ENCODE results near the gene NDUFB11. TPM values are rescaled to one million over a fixed set of nuclear protein-coding genes. Genes with fewer than 3 reads are reported as not detected.
A peak's percentile ranks its signal among the peaks of the same experiment; 100 is the strongest.
"Not testable (repeated sequence)": the region's sequence is repeated elsewhere in the genome, so short reads cannot be mapped to it uniquely, and the experiment has no call there.

The NDUFB11 gene
- total RNA-seq, 4 donors from 2014 or later, result 68.5 to 179 (median 107) TPM

DNA sequence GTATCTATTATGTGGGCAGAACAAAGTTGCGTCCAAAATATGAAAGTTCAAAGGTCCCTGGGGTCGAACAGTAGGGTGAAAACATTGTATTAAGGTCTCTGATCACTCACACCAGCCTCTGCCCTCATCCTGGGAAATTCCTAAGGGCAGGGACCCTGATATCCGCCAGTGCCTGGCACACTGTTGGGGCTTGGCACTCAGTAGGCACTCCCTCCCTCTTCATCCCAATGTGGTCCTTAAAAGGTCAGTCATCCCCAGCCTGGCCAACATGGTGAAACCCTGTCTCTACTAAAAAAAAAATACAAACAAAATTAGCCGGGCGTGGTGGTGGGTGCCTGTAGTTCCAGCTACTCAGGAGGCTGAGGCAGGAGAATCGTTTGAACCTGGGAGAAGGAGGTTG is 6.3 kb downstream of the NDUFB11 start:
- Histone ChIP-seq H3K4me1 (peaks cover 0 to 2% of the 10 kb centered on the region in 2 donors), H3K27me3 (no peaks in the 10 kb centered on the region), H3K9me3 (no peaks in the 10 kb centered on the region), H3K4me3 (replicated peaks in 1 of 3) (no peak overlapping the region), H3K27ac (no peak overlapping the region), H3K36me3 (no peaks in the 10 kb centered on the region)
- intact Hi-C loops (cut with DNase I), result no loop called here
- TF ChIP-seq, protein P1, sequence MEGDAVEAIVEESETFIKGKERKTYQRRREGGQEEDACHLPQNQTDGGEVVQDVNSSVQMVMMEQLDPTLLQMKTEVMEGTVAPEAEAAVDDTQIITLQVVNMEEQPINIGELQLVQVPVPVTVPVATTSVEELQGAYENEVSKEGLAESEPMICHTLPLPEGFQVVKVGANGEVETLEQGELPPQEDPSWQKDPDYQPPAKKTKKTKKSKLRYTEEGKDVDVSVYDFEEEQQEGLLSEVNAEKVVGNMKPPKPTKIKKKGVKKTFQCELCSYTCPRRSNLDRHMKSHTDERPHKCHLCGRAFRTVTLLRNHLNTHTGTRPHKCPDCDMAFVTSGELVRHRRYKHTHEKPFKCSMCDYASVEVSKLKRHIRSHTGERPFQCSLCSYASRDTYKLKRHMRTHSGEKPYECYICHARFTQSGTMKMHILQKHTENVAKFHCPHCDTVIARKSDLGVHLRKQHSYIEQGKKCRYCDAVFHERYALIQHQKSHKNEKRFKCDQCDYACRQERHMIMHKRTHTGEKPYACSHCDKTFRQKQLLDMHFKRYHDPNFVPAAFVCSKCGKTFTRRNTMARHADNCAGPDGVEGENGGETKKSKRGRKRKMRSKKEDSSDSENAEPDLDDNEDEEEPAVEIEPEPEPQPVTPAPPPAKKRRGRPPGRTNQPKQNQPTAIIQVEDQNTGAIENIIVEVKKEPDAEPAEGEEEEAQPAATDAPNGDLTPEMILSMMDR (IDR thresholded peaks at IDR 0.05), result no peak
- no peak for TF ChIP-seq POLR2A (IDR thresholded peaks at IDR 0.05)
- peak; percentile 53 to 65 for DNase-seq
- 64 to 81% methylated on average over 3 to 5 of the region's 6 CpGs for WGBS, 2 donors

DNA sequence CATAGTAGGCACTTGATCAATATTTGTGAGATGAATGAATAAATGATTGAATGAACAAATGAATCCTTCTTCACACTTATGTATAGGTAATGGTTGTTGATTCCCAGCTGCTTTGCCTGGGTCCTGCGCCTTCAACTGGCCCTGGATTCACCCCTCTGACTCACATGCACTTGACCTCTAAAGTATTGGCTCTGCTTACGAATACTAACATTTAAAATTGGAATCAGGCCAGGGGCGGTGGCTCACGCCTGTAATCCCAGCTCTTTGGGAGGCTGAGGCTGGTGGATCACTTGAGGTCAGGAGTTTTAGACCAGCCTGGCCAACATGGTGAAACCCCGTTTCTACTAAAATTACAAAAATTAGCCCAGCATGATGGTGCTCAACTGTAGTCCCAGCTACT is 8.9 kb downstream of the NDUFB11 start:
- H3K4me1 ChIP-seq; intact Hi-C loops (cut with DNase I); H3K4me3 ChIP-seq (replicated peaks in 1 of 3); DNase-seq; H3K9me3 ChIP-seq; H3K27me3 ChIP-seq; H3K36me3 ChIP-seq: not testable (repeated sequence)
- peak overlapping the region in 1 of 3 donors; percentile 13 for H3K27ac ChIP-seq
- WGBS, 2 donors, result 71 to 75% methylated on average over 5 of the region's 5 CpGs

DNA sequence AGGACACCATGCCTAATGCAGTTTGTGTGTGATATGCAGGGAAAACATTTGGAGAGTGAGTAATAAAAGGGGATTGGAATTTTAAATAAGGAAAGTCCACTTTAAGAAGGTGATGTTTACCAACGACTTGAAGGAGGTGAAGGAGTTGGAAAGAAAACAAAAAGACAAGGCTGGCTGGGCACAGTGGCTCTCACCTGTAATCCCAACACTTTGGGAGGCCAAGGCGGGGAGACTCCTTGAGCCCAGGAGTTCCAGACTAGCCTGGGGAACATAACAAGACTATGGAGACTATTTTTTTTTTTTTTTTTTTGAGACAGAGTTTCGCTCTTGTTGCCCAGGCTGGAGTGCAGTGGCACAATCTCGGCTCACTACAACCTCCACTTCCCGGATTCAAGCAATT is 11.0 kb downstream of the NDUFB11 start:
- H3K9me3 ChIP-seq, result no peaks in the 10 kb centered on the region
- no peaks in the 10 kb centered on the region for H3K27me3 ChIP-seq
- TF ChIP-seq, protein P1 (IDR thresholded peaks at IDR 0.05), result no peak
- no peak for TF ChIP-seq POLR2A (IDR thresholded peaks at IDR 0.05)
- peak overlapping the region in 2 of 3 donors; percentile 15 to 36 for H3K27ac ChIP-seq
- WGBS, 2 donors, result 37 to 59% methylated on average over 5 of the region's 5 CpGs
- DNase-seq, result peak; percentile 48 to 60
- intact Hi-C loops (cut with DNase I), result no loop called here
- no peak overlapping the region for H3K4me3 ChIP-seq (replicated peaks in 1 of 3)
- peaks cover 0 to 3% of the 10 kb centered on the region in 2 donors for H3K4me1 ChIP-seq
- no peaks in the 10 kb centered on the region for H3K36me3 ChIP-seq

DNA sequence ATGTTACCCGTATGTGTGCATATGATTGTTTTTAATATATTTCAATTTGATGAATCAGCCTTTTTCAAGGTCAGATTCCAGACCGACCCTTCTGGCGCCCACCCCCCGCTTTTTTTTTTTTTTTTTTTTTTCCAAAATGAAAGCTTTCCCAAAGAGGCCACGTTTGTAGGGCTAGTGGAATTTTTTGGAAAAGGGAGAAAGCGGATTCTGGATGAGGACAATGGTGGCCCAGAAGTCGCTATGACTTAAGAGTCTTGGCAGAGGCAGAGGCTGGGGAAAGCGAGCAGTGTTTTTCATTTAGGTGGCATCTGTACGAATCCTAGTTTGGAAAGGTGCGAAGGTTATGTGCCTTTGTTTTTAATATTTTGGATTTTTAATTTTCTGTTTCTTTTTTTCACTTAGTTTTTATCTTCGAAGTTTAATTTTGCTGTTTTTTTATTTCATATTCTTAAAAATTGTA is 14.6 kb downstream of the NDUFB11 start:
- Histone ChIP-seq H3K27me3 (no peaks in the 10 kb centered on the region), H3K4me1 (peaks cover 0 to 4% of the 10 kb centered on the region in 2 donors), H3K4me3 (replicated peaks in 1 of 3) (peak overlapping the region in 1 of 3 donors; percentile 34), H3K36me3 (no peaks in the 10 kb centered on the region), H3K27ac (peak overlapping the region; percentile 58 to 73 (median 70)), H3K9me3 (no peaks in the 10 kb centered on the region)
- no peak for TF ChIP-seq POLR2A (IDR thresholded peaks at IDR 0.05)
- TF ChIP-seq, protein P1 (IDR thresholded peaks at IDR 0.05), result no peak
- no peak for DNase-seq
- intact Hi-C loops (cut with DNase I), result no loop called here
- WGBS, 2 donors, result 21 to 25% methylated on average over 11 of the region's 11 CpGs

DNA sequence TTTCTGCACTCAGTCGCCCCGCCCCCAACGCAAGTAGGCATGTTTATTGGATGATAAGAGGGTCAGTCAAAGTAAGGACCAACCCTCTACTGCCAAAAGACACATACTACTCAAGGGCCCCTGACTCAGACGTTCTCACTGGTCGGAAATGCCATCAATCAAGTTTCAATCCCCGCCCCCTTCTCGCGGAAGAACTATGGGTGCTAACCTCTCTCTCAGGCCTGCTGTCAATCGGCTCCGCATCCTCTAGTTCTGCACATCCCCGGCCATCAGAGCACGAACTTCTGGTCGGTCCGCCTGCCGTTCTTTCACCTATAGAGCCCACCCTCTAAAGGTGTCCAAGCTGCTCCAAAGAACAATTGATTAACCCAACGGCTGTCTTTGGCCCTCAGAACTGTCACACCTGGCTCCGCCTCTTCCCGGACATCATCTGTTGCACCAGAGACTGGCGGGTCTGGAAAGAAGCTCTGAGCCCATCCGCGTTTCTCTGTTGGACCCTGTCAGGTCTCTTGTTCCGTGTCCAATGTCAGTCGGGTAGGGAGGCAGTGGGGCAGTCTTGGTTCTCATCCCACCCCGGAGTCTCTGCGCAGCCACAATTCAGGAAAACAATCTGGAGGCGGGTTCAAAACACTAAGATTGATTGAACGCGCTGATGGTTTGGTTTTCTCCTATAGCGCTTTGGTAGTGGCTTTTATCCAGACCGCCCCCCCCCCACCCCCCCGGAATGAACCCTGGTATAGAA is 15.2 kb downstream of the NDUFB11 start:
- TF ChIP-seq, protein P1 (IDR thresholded peaks at IDR 0.05), result no peak
- TF ChIP-seq POLR2A (IDR thresholded peaks at IDR 0.05), result peak in 1 of 2 donors; percentile 74
- Histone ChIP-seq H3K4me3 (replicated peaks in 1 of 3) (peak overlapping the region in 2 of 3 donors; percentile 34 to 47), H3K9me3 (no peaks in the 10 kb centered on the region), H3K27me3 (no peaks in the 10 kb centered on the region), H3K4me1 (peaks cover 0 to 4% of the 10 kb centered on the region in 2 donors), H3K36me3 (no peaks in the 10 kb centered on the region), H3K27ac (peak overlapping the region; percentile 58 to 73 (median 70))
- WGBS, 2 donors, result 1 to 2% methylated on average over 7 to 13 of the region's 31 CpGs
- intact Hi-C loops (cut with DNase I), result no loop called here
- DNase-seq, result peak; percentile 89 to 90

DNA sequence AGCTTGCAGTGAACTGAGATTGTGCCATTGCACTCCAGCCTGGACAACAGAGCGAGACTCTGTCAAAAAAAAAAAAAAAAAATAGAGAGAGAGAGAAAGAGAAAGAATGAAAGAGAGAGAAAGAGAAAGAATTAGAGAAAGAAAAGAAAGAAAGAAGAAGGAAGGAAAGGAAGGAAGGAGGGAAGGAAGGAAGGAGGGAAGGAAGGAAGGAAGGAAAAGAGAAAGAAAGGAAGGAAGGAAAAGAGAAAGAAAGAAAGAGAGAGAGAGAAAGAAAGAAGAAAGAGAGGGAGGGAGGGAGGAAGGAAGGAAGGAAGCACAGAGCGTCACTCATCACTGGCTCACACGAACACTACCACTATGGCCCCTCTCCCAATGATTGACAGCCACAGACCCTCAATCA is 20.0 kb downstream of the NDUFB11 start:
- H3K9me3 ChIP-seq; H3K27me3 ChIP-seq; H3K27ac ChIP-seq; H3K36me3 ChIP-seq; intact Hi-C loops (cut with DNase I); H3K4me1 ChIP-seq; H3K4me3 ChIP-seq (replicated peaks in 1 of 3); DNase-seq: not testable (repeated sequence)
- WGBS, 2 donors, result 74 to 98% methylated on average over 3 of the region's 3 CpGs

DNA sequence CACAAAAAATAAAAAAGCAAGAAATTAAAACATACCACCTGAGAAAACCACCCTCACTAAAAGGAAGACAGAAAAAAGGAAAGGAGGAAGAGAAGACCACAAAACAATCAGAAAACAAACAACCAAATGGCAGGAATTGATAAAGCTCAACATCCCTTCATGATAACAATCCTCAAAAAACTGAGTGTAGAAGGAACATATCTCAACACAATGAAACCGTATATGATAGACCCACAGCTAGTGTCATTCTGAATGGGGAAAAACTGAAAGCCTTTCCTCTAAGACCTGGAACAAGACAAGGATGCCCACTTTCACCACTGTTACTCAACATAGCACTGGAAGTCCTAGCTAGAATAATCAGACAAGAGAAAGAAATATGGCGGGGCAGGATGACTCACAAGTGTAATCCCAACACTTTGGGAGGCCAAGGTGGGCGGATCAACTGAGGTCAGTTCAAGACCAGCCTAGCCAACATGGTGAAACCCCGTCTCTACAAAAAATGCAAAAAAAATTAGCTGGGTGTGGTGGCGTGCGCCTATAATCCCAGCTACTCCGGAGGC is 27.9 kb downstream of the NDUFB11 start:
- intact Hi-C loops (cut with DNase I); H3K4me3 ChIP-seq (replicated peaks in 1 of 3); H3K27me3 ChIP-seq; H3K27ac ChIP-seq; H3K36me3 ChIP-seq; DNase-seq; H3K9me3 ChIP-seq; H3K4me1 ChIP-seq: not testable (repeated sequence)
- WGBS, 2 donors, result 94 to 99% methylated on average over 6 to 7 of the region's 7 CpGs
